Heart left ventricle (tissue), 13 donors: Measurements from ENCODE around the gene ARL13A.

Experiments used
- POLR2A ChIP-seq, 2 donors: fragments of 450-650 bp; IDR thresholded peaks; one replicate each; pipeline ENCODE4 v1.6.1; 2017; ENCODE audit warnings: antibody characterized with exemption in 2 of 2, mild to moderate bottlenecking in 2 of 2, moderate library complexity in 2 of 2
- TF ChIP-seq, protein P1 (sequence below), 12 donors: fragments of 200-600 bp; sonication (generic) in 4 of 12; IDR thresholded peaks; one replicate each; pipeline versions ENCODE4 v1.5.0 to v1.8.0; 2018 to 2022; ENCODE audit warnings: antibody characterized with exemption in 12 of 12, mild to moderate bottlenecking in 5 of 12
- donor health status: ischemic (EF 13 %, LVEDD 7.1; RV severe dilation, severe dysfunction).
- donor health status: DM: no; HTN: yes; CAD: no.
- donor health status: DM: no; HTN: no; CAD: no.
- donor health status: ischemic (EF 25% LVEDD 6.9; RV normal size, moderate dysfunction).
- donor health status: ischemic (EF 25% LVEDD 5.7; RV mildly dilated, moderate dysfunction).
- donor health status: ischemic (EF 35%, LVEDD 5.7; RV mildly dilated, moderate dysfunction).
- donor health status: nonischemic (EF 11% LVEDD 7.7; RV severe dilation, severe dysfunction).
- donor health status: DM: yes; HTN: yes; CAD: no.
- donor health status: PGD.
- donor health status: ischemic (EF 29% LVEDD 5.4; RV normal size, mild dysfunction).
- donor health status: nonischemic (EF 23%, LVEDD 6.1; RV moderate dilation, normal function).

DNA sequence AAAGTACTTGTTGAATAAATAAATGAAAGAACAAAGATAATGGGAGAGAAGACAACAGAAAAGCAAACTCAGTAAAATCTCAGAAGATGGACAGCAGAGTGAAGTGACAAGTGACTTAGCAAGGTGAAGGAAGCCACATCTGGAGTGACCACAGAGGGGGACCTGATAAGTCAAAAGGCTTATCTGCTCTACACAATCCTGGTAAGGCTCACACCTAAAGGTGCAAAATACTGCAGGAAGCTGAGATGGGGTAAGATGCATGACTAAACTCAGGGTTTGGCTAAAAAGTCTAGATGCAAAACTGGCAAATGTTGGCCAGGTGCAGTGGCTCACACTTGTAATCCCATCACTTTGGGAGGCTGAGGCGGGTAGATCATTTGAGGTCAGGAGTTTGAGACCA is 60.2 kb downstream of the ARL13A start:
- no peak for TF ChIP-seq POLR2A (IDR thresholded peaks at IDR 0.05)
- TF ChIP-seq, protein P1, sequence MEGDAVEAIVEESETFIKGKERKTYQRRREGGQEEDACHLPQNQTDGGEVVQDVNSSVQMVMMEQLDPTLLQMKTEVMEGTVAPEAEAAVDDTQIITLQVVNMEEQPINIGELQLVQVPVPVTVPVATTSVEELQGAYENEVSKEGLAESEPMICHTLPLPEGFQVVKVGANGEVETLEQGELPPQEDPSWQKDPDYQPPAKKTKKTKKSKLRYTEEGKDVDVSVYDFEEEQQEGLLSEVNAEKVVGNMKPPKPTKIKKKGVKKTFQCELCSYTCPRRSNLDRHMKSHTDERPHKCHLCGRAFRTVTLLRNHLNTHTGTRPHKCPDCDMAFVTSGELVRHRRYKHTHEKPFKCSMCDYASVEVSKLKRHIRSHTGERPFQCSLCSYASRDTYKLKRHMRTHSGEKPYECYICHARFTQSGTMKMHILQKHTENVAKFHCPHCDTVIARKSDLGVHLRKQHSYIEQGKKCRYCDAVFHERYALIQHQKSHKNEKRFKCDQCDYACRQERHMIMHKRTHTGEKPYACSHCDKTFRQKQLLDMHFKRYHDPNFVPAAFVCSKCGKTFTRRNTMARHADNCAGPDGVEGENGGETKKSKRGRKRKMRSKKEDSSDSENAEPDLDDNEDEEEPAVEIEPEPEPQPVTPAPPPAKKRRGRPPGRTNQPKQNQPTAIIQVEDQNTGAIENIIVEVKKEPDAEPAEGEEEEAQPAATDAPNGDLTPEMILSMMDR (IDR thresholded peaks at IDR 0.05) = no peak
